Ureter (tissue), 1 donor: ENCODE data around the gene OR2D3. TPM values are rescaled to one million over a fixed set of nuclear protein-coding genes. Genes with fewer than 3 reads are reported as not detected.
"Not testable (repeated sequence)": the region's sequence is repeated elsewhere in the genome, so short reads cannot be mapped to it uniquely, and the experiment has no call there.

Experiments used
- DNase-seq: peaks from one replicate; pipeline ENCODE4 v3.0.0-alpha.2; 2020; ENCODE audit warnings: low spot score
- total RNA-seq: library from RNA; stranded (reverse); gene quantifications from one replicate; pipeline ENCODE4 v1.2.4, GENCODE V29; 2023
- donor health status: DM: yes; HTN: yes; CAD: no.

OR2D3 gene
- total RNA-seq, 1 donor from 2014 or later = not detected

DNA sequence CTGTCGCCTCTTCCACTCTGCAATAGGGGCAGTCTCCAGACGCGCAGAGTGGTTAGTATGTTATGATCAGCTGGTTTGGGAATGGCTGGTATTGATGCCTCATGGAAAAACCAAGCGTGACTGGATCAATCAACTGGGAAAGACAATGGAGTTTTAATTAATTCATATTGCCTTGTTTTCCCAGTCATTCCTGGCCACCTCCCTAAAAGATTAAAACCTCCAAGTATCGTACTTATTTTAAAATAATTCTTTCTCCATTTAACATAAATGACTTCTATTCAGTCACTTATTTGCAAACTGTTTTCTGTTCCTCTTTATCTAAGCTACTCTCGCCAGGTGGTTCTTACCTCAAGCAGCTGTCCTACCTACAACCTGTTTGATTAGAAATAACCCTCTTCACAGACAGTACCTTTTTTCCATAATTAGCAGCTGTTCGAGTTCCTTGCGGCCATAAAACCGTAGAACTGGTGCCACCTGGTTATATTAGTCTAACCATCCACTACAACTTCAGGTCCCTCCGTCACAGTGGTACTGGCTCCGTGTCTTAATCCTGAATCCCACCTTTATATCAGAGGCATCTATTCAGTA is 6.3 kb downstream of the OR2D3 start:
- DNase-seq = no peak

DNA sequence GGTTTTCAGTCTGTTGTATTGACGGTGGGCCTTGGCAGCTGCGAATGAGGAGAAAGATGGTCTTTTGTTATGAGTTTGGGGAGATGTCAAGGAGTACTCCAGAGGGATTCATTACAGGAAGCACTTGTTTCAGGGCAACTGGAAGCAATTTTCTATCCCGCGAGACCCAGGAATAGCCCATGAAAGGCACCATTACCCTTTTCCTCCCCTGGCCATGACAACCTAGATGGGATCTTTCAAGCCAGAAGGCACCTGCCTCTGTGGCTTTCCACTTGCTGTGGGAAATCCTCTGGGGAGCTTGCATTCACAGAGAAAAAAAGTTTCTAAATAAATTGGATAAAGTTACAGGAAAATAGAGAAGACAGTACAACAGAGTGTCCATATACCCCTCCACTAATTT is 8.1 kb downstream of the OR2D3 start:
- DNase-seq = no peak

DNA sequence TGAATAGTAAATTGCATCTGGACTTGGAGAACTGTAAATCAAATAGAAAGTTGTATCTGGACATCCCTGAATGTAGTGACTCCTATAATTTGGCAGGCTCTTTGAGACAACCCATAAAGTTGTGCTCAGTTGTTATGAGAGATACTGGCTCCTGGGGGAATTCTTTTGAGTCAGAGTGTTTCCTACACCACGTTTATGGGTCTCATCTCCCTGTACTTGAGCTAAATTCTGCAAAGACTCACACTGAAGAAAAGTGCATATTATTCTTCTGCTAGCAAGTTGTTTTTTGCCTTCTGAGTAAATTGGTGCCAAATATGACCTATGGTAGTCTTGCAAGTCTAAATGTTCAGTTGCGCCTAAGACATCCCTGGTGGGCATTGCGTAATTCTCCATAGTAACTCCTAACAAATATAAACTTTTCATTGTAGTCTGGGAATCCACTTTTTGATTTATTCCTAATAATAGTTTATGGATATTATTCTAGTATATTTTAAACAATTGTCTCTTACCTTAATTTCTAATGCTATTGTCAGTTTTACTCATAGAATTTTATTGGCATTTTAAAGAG is 10.4 kb downstream of the OR2D3 start:
- no peak for DNase-seq

DNA sequence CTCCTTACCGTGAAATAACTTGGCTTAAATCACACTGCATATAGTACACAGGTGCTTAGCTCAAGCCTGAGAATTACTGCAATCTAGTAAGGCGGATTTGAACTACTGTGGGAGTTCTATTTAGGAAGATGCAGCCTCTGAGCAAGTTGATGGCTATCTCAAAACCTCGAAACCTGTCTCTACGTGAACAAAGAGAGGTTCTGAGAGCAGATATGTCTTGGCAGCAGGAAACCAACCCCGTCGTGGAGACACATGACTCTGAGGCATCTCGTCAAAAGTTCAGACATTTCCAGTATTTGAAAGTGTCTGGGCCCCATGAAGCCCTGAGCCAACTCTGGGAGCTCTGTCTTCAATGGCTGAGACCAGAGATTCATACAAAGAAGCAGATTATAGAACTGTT is 11.3 kb downstream of the OR2D3 start:
- DNase-seq = no peak

DNA sequence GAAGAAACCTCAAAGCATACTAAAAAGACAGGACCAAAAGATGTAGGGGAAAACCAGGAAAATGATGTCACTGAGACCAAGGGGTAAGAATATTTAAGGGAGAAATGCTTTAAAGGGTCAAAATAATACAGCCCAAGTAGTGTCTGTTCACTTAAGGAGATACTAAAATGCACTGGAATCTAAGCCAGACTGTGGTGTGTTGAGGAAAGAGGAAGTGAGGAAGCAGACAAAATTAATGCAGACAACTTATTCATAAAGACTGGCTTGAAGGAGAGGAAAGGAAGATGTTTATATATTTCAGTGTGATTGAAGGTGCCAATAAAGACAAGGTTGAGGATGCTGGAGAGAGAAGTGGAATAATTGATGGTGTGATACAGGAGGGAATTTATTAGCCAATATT is 21.2 kb downstream of the OR2D3 start:
- DNase-seq = no peak

DNA sequence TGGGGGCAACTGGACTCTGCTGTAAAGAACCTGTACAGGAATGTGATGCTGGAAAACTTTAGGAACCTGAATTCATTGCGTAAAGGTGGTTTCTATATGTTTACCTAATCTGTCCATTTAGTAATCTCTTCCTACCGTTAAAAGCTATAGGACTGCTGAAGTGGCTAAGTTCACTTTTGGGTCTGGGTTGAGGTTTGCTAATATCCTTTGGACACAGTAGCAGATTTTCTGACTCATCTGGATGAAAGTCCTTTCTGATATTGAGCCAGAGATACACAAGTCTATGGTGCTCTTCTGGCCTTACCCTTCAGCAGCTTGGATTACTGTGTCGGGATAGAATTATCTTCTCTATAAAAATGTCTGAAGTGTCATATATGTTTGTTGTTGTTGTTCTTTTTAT is 22.3 kb downstream of the OR2D3 start:
- no peak for DNase-seq

DNA sequence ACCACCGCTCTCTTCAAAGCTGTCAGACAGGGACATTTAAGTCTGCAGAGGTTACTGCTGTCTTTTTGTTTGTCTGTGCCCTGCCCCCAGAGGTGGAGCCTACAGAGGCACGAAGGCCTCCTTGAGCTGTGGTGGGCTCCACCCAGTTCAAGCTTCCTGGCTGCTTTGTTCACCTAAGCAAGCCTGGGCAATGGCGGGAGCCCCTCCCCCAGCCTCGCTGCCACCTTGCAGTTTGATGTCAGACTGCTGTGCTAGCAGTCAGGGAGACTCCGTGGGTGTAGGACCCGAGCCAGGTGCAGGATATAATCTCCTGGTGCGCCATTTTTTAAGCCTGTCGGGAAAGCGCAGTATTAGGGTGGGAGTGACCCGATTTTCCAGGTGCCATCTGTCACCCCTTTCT is 33.4 kb downstream of the OR2D3 start:
- DNase-seq = not testable (repeated sequence)

DNA sequence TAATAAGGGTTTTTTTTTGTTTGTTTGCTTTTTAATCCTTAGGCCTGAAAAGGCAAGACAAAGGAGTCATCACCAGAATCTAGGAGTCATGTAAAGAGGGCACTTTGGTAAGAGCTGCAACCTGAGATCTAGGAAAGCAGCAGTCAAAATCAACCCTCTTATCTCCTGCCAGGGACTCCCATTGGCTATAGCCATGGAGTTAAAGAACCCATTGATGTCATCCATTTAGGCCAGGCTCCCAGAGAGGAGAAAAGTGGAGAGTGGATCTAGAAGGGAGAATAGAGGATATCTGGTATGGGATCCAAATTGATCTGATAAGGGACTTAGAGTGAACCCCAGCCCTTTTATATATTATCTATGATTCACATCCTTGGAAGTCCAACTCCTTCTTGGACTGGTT is 41.3 kb downstream of the OR2D3 start:
- no peak for DNase-seq

DNA sequence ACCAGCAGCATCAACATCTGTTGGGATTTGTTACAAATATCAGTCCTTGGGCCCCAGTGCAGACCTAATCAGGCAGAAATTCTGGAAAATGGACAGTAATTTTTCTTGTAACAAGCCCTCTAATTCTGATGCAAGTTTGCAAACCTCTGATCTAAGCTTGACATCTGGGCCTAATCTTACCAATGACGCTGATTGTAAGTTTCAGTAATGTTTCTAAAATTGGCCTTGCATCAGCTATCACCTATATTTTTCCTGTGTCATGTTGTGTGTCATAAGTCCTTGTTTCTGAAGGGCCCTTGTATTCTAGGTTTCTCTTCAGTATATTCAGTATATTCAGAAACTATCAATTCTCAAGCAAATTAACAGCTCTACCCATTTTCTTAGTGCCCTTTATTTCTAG is 41.9 kb downstream of the OR2D3 start:
- DNase-seq = no peak

DNA sequence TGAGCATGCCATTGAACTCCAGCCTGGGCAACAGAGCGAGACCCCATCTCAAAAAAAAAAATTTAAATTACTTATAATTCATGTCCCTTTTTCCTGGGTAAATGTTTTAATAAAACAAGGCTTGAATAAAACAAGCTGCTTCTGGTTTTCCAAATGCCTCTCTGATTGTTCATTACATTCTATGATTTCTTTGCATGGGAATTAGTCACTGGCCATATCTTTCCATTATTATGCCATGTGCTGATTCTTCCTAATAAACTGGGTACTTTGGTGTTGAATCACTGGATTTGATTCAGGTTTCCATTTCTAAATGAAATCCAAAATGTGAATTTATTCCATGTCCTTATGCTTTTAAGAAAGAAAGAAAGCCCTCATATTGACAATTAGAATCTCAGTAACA is 48.0 kb downstream of the OR2D3 start:
- DNase-seq = no peak

DNA sequence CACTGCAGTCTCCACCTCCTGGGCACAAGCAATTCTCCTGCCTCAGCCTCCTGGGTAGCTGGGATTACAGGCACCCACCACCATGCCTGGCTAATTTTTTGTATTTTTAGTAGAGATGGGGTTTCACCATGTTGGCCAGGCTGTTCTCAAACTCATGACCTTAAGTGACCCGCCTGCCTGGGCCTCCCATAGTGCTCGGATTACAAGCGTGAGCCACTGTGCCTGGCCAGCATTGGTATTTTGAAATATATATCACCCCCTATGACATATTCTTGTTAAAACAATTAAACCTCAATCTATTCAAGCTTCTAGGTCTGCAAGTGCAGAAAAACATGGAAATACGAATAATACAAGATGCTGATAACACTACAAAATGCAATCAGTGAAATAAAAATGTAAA is 49.1 kb downstream of the OR2D3 start:
- DNase-seq = not testable (repeated sequence)

Other genes starting within 250 kb of the OR2D3 start
- 50.2 TPM for gene MRPL17, start 237.7 kb upstream of the OR2D3 start, total RNA-seq
- gene OR2AG2, start 149.0 kb upstream of the OR2D3 start, total RNA-seq = 1.7 TPM
- gene OR2AG1, start 138.0 kb upstream of the OR2D3 start, total RNA-seq = not detected
- 0.68 TPM for gene OR6A2, start 121.3 kb upstream of the OR2D3 start, total RNA-seq
- not detected for gene OR10A5, start 75.3 kb upstream of the OR2D3 start, total RNA-seq
- gene OR10A2, start 57.9 kb upstream of the OR2D3 start, total RNA-seq = not detected
- gene OR10A4, start 44.4 kb upstream of the OR2D3 start, total RNA-seq = not detected
- gene OR2D2, start 28.5 kb upstream of the OR2D3 start, total RNA-seq = 1.0 TPM
- 9.6 TPM for gene ZNF215, start 5.4 kb downstream of the OR2D3 start, total RNA-seq
- gene ZNF214, start 99.3 kb downstream of the OR2D3 start, total RNA-seq = 4.3 TPM
- gene NLRP14, start 99.5 kb downstream of the OR2D3 start, total RNA-seq = 0.57 TPM
- not detected for gene RBMXL2, start 168.0 kb downstream of the OR2D3 start, total RNA-seq